Thoracic aorta (tissue), 2 donors: ENCODE measurements around the gene TENM3. TPM values are rescaled to one million over a fixed set of nuclear protein-coding genes. Genes with fewer than 3 reads are reported as not detected.

Source experiments
- ATAC-seq: fragments of 150-250 bp; one replicate; pipeline ENCODE4 v1.8.0; 2017; ENCODE audit warnings: low read depth; ENCODE audit not compliant: insufficient number of reproducible peaks, low FRiP score
- DNase-seq: peaks from one replicate; pipeline ENCODE4 v3.0.0-alpha.2; 2020; ENCODE audit warnings: low spot score
- H3K27ac ChIP-seq, 2 donors: fragments of 200-600 bp; sonication (generic); 1 replicate in 1 of 2; 2 replicates in 1 of 2; pipeline ENCODE4 v1.5.1; 2016; ENCODE audit warnings: mild to moderate bottlenecking in 2 of 2, moderate library complexity in 2 of 2
- H3K27me3 ChIP-seq: fragments of 200-600 bp; sonication (generic); replicated peaks from 2 replicates; pipeline ENCODE4 v1.6.0; 2016; ENCODE audit warnings: mild to moderate bottlenecking; ENCODE audit not compliant: insufficient read depth
- H3K36me3 ChIP-seq: fragments of 200-600 bp; sonication (generic); one replicate; pipeline ENCODE4 v1.5.1; 2016
- H3K4me1 ChIP-seq, 2 donors: fragments of 200-600 bp; sonication (generic); 1 replicate in 1 of 2; 2 replicates in 1 of 2; pipeline versions ENCODE4 v1.5.1 to v1.6.0; 2016; ENCODE audit warnings: low read depth in 2 of 2, mild to moderate bottlenecking in 1 of 2; ENCODE audit not compliant: control insufficient read depth in 1 of 2
- H3K4me3 ChIP-seq: fragments of 200-600 bp; sonication (generic); 2 replicates; pipeline ENCODE4 v1.5.1; 2016; ENCODE audit warnings: mild to moderate bottlenecking
- H3K9me3 ChIP-seq: fragments of 200-600 bp; sonication (generic); 2 replicates; pipeline ENCODE4 v1.5.1; 2016
- CTCF ChIP-seq: fragments of 200-600 bp; sonication (generic); IDR thresholded peaks from one replicate; pipeline ENCODE4 v1.5.1; 2019; ENCODE audit warnings: antibody characterized with exemption
- total RNA-seq, 2 donors: library from RNA; depleted of rRNA; stranded (reverse); fragments of >200 nt; gene quantifications; one replicate each; pipeline versions ENCODE4 v1.1.0 to v1.2.3, GENCODE V29; 2016

Gene TENM3
- total RNA-seq, 2 donors from 2014 or later = 0.68 to 8.0 TPM

DNA sequence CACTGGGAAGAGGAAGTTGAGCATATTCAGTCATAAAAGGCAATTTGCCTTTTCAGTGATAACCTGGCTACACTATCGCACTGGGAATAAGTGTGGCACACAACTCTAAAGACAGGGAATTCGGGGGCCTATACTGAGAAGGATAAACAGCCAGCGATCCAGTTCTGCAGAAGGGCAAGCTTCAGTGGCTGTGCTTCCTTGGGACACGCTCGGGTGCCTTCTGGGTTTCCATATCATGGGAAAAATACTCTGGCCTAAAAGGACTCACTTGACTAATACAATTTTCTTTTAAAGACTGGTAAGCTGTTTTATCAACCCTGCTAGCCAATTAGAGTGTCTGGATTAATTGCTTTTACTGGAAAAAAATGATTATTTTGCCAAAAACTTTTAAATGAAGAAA, 58.5 kb downstream of the TENM3 start:
- Histone ChIP-seq H3K4me1 (no peaks in the 10 kb centered on the region), H3K36me3 (no peaks in the 10 kb centered on the region), H3K9me3 (no peaks in the 10 kb centered on the region), H3K27ac (no peak overlapping the region), H3K27me3 (no peaks in the 10 kb centered on the region), H3K4me3 (no peak overlapping the region)
- no peak for TF ChIP-seq CTCF
- DNase-seq (no peak), ATAC-seq (no peak)

- DNase-seq = no peak
- no peaks in the 10 kb centered on the region for H3K9me3 ChIP-seq
- no peak overlapping the region for H3K4me3 ChIP-seq
- no peaks in the 10 kb centered on the region for H3K27me3 ChIP-seq
- no peak overlapping the region for H3K27ac ChIP-seq
- no peaks in the 10 kb centered on the region for H3K36me3 ChIP-seq
- TF ChIP-seq CTCF = no peak
- no peaks in the 10 kb centered on the region for H3K4me1 ChIP-seq
- no peak for ATAC-seq
Measured at GRCh38 chr4:182303847-182304246, 60.6 kb downstream of the TENM3 start.

DNA sequence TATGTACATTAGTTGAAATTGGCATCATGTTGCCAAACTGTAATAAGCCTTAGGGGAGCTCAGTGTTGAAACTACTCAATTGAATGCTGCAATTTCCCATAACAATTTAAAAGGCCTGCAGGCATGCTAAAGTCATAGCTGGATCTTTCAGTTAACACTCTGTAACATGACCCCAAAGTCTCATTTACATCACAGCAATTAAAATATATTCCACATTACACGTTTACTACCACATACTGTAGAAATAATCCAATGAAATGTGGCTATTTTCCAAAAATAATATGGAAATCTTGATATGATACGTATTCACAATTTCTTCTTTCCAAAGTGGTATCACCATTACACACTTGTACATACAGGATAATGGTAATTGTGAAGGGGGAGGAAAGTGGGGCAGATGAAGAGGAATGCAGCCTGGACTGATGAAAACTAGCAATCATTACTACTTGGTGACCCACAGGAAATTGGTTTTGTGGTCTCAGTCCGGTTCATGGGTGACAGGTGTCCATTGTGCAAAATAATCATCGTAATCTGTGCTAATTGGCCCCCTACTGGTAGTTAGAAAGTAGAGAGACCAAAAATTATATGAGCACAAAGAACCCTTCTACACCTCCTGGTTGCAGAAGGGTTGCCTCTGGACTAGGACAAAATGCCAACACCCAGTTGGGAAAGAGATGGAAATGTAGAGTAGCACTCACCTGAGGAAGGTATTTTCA, 63.7 kb downstream of the TENM3 start:
- DNase-seq (no peak), ATAC-seq (no peak)
- no peak overlapping the region for H3K27ac ChIP-seq
- no peaks in the 10 kb centered on the region for H3K27me3 ChIP-seq
- no peaks in the 10 kb centered on the region for H3K36me3 ChIP-seq
- no peaks in the 10 kb centered on the region for H3K9me3 ChIP-seq
- no peaks in the 10 kb centered on the region for H3K4me1 ChIP-seq
- H3K4me3 ChIP-seq = no peak overlapping the region
- TF ChIP-seq CTCF = no peak

- no peak for TF ChIP-seq CTCF
- Histone ChIP-seq H3K4me1 (no peaks in the 10 kb centered on the region), H3K27me3 (no peaks in the 10 kb centered on the region), H3K36me3 (no peaks in the 10 kb centered on the region), H3K27ac (no peak overlapping the region), H3K9me3 (no peaks in the 10 kb centered on the region), H3K4me3 (no peak overlapping the region)
- DNase-seq = no peak
- no peak for ATAC-seq
Measured at GRCh38 chr4:182307746-182308145, 64.5 kb downstream of the TENM3 start.

DNA sequence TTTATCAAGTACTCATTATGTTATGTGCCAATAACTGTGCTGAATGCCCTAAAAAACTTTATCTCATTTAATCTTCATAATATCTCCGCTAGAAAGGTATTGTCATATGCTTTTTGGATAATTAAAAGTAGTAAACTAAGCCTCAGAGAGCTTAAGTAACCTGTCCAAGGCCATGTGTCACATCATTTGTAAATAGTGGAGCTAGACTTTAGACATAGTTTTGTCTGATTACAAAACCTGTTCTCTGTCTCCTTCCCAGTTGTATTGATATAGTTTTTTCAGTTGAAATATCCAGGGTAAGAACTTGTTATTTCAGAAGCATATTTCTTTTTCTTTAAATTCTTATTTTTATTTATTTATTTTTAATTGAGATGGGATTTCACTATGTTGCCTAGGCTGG, 66.7 kb downstream of the TENM3 start:
- Histone ChIP-seq H3K36me3 (no peaks in the 10 kb centered on the region), H3K9me3 (peaks cover 4% of the 10 kb centered on the region), H3K4me3 (no peak overlapping the region), H3K27ac (no peak overlapping the region), H3K27me3 (no peaks in the 10 kb centered on the region), H3K4me1 (no peaks in the 10 kb centered on the region)
- ATAC-seq (no peak), DNase-seq (no peak)
- no peak for TF ChIP-seq CTCF
